ENCODE measurements around the gene KLF5.

- TF ChIP-seq, protein P1, sequence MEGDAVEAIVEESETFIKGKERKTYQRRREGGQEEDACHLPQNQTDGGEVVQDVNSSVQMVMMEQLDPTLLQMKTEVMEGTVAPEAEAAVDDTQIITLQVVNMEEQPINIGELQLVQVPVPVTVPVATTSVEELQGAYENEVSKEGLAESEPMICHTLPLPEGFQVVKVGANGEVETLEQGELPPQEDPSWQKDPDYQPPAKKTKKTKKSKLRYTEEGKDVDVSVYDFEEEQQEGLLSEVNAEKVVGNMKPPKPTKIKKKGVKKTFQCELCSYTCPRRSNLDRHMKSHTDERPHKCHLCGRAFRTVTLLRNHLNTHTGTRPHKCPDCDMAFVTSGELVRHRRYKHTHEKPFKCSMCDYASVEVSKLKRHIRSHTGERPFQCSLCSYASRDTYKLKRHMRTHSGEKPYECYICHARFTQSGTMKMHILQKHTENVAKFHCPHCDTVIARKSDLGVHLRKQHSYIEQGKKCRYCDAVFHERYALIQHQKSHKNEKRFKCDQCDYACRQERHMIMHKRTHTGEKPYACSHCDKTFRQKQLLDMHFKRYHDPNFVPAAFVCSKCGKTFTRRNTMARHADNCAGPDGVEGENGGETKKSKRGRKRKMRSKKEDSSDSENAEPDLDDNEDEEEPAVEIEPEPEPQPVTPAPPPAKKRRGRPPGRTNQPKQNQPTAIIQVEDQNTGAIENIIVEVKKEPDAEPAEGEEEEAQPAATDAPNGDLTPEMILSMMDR (IDR thresholded peaks at IDR 0.05 in 4 of 5, conservative IDR thresholded peaks at IDR 0.05 in 1 of 5): no peak
- TF ChIP-seq POLR2A (IDR thresholded peaks at IDR 0.05): no peak
Observed at GRCh38 chr13:73096638-73097037, 37.8 kb downstream of the KLF5 start.
